GM10847 (cell line): Measurements from ENCODE around the gene PHF14.

ENCODE experiments used
- POLR2A ChIP-seq: IDR thresholded peaks from 2 replicates; pipeline ENCODE4 v1.6.1; 2011; ENCODE audit not compliant: insufficient read length; ENCODE audit errors: extremely low read depth

PHF14 gene

DNA sequence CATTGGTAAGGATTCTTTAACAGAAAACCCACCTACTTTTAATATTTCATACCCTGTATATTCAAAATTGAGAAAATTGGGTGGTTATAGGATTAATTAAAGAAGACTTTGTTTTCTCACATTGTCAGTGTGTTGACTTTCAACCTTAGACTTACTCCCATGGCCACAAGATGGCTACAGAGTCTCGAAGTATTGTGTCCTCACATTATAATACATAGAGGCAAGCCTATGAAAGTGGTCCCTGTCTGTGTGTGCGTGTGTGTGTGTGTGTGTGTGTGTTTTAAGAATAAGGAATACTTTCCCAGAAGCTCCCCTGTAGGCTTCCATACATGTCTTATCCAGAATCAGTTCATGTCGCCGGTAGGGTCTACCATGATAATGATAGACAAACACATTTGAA lies 180.0 kb downstream of the PHF14 start:
- TF ChIP-seq POLR2A = no peak

GRCh38 chr7:11155883-11156282 lies 182.2 kb downstream of the PHF14 start:
- TF ChIP-seq POLR2A = no peak

- TF ChIP-seq POLR2A = no peak
Measured at GRCh38 chr7:11161499-11161898, 187.8 kb downstream of the PHF14 start.

GRCh38 chr7:11163220-11163619 lies 189.5 kb downstream of the PHF14 start:
- no peak for TF ChIP-seq POLR2A

GRCh38 chr7:11166051-11166450 lies 192.4 kb downstream of the PHF14 start:
- no peak for TF ChIP-seq POLR2A

DNA sequence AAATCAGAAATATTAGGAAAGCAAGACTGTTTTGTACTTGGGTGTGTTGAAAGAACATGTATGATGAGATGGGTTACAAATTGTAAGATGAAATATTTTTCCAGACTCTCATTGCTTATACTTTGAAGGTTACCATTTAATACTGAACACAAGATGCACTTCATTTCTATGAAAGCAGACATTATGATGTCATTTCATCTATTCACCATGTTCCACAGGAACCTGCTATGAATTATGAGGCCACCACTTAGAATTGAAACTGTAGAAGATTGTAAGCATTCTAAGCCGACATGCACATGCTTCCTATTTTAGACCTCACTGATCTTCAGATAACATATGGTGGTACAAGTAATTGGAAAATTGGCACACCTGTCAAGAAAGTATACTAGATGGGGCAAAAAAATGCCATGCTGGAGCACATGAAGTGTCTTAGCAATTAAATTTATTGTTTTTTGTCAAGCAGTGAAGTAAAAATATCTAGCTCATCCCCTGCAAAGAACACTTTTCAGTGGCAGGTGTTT lies 195.0 kb downstream of the PHF14 start:
- no peak for TF ChIP-seq POLR2A

GRCh38 chr7:11170175-11170574 lies 196.5 kb downstream of the PHF14 start:
- TF ChIP-seq POLR2A = no peak

DNA sequence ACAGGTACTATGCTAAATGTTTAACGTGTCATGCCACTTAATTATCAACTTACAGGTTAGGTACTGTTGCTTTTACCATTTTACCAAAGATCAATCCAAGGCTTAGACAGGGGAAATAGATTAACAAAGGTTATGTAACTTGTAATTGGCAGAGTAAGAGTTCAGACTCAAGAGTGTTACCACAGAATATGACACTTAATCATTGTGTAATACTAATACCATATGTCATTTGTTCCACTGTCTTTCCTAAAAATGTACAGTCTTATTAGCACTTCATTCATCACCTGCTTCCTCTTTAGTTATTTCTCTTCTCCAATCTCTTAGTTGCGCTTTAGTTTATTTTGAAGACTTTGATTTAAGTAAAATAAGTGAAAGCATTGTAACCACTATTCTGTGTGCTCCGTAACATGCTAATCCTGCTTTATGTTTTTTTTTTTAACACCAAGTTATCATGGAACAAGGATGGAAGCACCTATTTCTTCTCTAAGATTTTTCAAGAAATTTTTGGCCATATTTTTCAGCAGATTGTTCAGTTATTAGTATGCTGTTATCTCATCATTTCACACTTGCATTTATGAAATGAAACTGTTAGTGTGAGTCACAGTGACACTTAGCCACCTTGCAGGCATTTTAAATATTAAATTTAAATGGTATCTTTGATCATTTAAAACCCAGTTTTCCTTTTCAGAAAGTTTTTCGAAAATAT lies 197.3 kb downstream of the PHF14 start:
- no peak for TF ChIP-seq POLR2A

GRCh38 chr7:11171569-11172192 lies 198.0 kb downstream of the PHF14 start:
- no peak for TF ChIP-seq POLR2A

GRCh38 chr7:11172835-11173234 lies 199.2 kb downstream of the PHF14 start:
- no peak for TF ChIP-seq POLR2A

DNA sequence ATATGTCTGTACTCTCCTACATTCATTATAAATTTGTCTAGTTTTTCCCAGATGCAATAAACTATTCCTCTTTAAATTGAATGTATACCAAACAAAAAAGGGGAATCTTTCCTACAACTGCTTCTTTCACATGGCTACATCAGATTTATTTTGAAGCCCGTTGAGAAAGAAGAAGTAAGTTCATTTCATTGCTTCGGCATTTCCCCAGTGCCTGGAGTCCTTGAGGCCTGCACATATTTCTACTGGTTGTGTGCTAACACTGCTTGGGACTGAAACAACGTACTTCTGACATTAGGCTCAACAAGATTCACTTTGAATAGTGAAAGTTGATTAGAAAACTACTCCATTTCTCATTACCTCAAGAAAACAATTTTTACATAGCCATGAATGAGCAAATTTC lies 201.7 kb downstream of the PHF14 start:
- TF ChIP-seq POLR2A = no peak

- no peak for TF ChIP-seq POLR2A
Measured at GRCh38 chr7:11175887-11176286, 202.2 kb downstream of the PHF14 start.

GRCh38 chr7:11176985-11177555 lies 203.4 kb downstream of the PHF14 start:
- no peak for TF ChIP-seq POLR2A

DNA sequence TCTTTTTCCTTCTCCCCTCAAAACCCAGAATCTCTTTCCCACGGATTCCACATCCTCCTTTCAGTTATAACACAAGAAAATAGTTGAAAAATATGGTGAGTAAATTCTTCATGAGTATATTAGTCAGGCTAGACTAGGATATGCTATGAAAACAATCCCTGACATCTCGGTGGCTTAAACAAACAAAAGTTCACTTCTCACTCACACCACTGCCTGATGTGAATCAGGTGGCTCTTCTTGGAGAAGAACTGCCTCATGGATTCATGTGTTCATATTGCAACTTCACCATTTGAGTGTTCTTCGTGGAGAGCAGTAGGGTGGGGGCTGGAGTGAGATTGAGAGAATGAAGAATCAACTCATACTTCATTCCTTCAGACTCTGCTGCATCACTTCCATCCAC lies 204.1 kb downstream of the PHF14 start:
- no peak for TF ChIP-seq POLR2A

GRCh38 chr7:11181590-11181989 lies 207.9 kb downstream of the PHF14 start:
- no peak for TF ChIP-seq POLR2A

DNA sequence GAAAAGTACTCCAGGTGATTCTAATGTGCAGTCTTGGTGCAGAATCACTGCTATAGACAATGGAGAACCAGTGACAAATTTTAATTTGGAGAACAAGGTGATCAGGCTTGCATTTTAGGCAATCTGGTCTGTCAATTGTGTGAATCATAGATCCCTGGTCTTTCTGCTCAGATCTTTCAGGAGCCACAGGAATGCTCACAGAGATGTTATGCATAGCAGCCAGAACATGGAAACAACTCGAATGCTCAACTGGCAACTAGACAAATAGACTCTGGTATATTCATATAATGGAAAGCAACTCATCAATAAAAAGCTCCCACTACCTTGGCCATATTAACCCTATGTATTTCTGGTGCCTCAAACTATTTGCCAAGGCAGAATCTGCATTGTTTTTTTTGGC lies 209.1 kb downstream of the PHF14 start:
- TF ChIP-seq POLR2A = no peak

- TF ChIP-seq POLR2A = no peak
Measured at GRCh38 chr7:11185179-11185815, 211.6 kb downstream of the PHF14 start.
